ENCODE results near the gene MT1H.
A peak's percentile ranks its signal among the peaks of the same experiment; 100 is the strongest.

MT1H gene

DNA sequence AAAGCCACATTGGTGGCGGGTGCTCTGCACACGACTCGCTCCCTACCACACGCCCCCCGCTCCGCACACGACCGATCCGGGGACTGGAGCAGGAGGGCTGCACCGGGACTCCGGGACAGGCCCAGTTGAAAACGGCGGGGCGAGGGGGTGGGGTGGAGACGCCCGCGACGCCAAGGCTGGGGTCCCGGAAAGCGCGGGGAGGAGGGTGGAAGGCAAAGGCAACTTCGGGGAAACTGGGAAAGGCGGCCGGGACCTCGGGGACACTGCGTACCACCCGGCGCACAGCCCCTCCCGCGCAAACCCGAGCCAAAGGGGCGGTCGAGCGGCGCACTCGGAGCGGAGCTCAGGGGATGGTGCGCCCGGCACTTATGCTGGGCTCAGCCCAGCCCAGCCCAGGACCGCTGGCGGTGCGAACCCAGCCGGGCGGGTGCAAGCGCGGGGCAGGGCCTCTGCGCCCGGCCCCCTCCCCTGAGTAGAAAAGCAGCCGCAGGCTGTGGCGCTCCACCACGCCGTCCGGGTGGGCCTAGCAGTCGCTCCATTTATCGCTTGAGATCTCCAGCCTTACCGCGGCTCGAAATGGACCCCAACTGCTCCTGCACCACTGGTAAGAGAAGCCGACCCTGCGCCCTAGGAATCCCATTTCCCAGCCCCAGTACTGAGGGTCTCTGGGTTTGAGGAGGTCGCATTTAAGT lies 37.3 kb upstream of the MT1H start, which contains the start of gene MT1M:
TSS of gene MT1M (plus strand) at position 504 of the 692 bp plus-strand sequence. CDS start at position 577, 73 bp downstream.
- Mint-ChIP-seq H3K4me3 (peak within 1 kb of the TSS; percentile 43), H3K27me3 (peaks cover 74% of the 10 kb centered on the region), H3K9me3 (no peaks in the 10 kb centered on the region), H3K4me1 (ENCODE audit: low read depth) (peaks cover 19% of the 10 kb centered on the region), H3K27ac (no peak within 1 kb of the TSS), H3K36me3 (ENCODE audit: low read depth) (no peaks in the 10 kb centered on the region)
- no peak for DNase-seq

DNA sequence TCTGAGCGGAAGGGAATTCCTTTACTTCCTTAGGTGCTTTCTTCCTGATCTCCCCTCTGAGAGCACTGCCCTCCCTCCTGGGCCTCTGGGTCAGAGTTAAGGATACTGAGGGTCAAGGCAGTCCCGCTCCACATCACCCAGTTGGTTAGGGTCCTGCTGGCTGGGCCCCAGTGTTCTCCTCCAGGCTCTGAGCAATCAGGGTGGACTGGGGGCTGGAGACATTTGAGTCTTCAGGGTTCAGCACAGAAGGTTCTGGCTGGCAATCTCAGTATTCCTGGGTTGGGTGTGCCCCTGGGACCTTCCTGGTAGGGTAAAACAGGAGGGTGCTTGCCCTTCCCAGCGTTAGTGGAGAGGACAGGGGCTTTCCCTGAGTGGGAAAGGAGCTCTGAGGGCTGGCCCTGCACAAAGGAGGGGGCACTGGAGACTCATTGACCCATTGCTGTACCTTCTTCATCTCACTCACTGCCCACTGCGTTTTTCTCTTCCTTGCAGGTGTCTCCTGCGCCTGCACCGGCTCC lies 36.7 kb upstream of the MT1H start:
- H3K36me3 Mint-ChIP-seq (ENCODE audit: low read depth) = no peaks in the 10 kb centered on the region
- peaks cover 79% of the 10 kb centered on the region for H3K27me3 Mint-ChIP-seq
- H3K9me3 Mint-ChIP-seq = no peaks in the 10 kb centered on the region
- peak overlapping the region; percentile 15 for H3K4me3 Mint-ChIP-seq
- H3K4me1 Mint-ChIP-seq (ENCODE audit: low read depth) = peaks cover 22% of the 10 kb centered on the region
- DNase-seq = no peak
- no peak overlapping the region for H3K27ac Mint-ChIP-seq

DNA sequence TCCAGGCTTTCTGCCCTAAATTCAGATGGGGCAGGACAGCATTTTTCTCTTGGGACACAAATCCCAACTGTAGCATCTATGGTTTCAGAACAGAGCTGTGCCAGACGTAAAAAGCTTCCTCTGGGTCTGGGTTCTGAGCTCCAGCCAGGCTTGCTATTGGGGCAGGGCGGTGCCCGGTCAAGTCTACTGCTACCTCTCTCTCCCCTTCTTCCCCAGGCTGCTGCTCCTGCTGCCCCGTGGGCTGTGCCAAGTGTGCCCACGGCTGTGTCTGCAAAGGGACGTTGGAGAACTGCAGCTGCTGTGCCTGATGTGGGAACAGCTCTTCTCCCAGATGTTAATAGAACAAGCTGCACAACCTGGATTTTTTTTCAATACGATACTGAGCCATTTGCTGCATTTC lies 36.1 kb upstream of the MT1H start:
- no peak overlapping the region for H3K4me3 Mint-ChIP-seq
- no peak overlapping the region for H3K27ac Mint-ChIP-seq
- H3K9me3 Mint-ChIP-seq = no peaks in the 10 kb centered on the region
- DNase-seq = no peak
- H3K4me1 Mint-ChIP-seq (ENCODE audit: low read depth) = peaks cover 27% of the 10 kb centered on the region
- no peaks in the 10 kb centered on the region for H3K36me3 Mint-ChIP-seq (ENCODE audit: low read depth)
- peaks cover 85% of the 10 kb centered on the region for H3K27me3 Mint-ChIP-seq

DNA sequence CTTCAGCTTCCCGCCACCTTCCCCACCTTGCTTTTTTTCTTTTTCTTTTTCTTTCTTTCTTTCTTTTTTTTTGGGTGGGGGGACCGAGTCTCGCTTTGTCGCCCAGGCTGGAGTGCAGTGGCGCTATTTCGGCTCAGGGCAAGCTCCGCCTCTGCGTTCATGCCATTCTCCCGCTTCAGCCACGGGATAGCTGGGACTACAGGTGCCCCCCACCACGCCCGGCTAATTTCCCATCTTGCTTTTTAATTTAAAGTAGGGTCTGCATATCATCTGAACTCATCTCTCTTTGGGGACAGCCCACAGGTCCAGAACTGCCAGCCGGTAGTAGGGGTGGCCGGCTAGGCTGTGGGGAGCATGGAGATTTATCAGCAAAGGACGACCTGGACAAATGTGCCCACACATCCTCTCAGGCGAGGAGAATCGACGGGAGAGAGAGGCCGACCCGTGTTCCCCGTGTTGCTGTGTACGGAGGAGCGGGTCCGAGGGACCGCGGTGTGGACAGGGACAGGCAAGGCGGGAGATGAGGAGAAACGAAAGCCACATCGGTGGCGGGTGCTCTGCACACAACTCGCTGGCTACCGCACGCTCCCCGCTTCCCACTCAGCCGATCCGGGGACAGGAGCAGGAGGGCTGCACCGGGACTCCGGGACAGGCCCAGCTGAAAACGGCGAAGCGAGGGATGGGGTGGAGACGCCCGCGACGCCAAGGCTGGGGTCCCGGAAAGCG lies 34.7 kb upstream of the MT1H start:
- Mint-ChIP-seq H3K27ac (no peak overlapping the region), H3K4me1 (ENCODE audit: low read depth) (peaks cover 29% of the 10 kb centered on the region)

DNA sequence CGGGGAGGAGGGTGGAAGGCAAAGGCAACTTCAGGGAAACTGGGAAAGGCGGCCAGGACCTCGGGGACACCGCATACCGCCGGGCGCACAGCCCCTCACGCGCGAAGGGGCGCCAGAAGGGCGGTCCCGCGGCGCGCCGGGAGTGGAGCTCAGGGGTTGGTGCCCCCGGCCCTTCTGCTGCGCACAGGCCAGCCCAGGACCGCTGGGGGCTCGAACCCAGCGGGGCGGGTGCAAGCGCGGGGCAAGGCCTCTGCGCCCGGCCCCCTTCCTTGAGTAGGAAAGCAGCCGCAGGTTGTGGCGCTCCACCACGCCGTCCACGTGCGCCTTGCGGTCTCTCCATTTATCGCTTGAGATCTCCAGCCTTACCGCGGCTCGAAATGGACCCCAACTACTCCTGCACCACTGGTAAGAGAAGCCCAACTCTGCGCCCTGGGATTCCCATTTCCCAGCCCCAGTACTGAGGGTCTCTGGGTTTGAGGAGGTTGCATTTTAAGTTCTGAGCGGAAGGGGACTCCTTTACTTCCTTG lies 34.1 kb upstream of the MT1H start:
- Mint-ChIP-seq H3K9me3 (no peaks in the 10 kb centered on the region), H3K4me3 (peak overlapping the region; percentile 51), H3K4me1 (ENCODE audit: low read depth) (peaks cover 29% of the 10 kb centered on the region), H3K27ac (no peak overlapping the region), H3K36me3 (ENCODE audit: low read depth) (no peaks in the 10 kb centered on the region), H3K27me3 (peaks cover 97% of the 10 kb centered on the region)
- no peak for DNase-seq

More for the DNA sequence above, 34.7 kb upstream of the MT1H start:
- H3K4me3 Mint-ChIP-seq = peak overlapping the region; percentile 51
- H3K36me3 Mint-ChIP-seq (ENCODE audit: low read depth) = no peaks in the 10 kb centered on the region
- H3K27me3 Mint-ChIP-seq = peaks cover 97% of the 10 kb centered on the region
- H3K9me3 Mint-ChIP-seq = no peaks in the 10 kb centered on the region
- DNase-seq = no peak

DNA sequence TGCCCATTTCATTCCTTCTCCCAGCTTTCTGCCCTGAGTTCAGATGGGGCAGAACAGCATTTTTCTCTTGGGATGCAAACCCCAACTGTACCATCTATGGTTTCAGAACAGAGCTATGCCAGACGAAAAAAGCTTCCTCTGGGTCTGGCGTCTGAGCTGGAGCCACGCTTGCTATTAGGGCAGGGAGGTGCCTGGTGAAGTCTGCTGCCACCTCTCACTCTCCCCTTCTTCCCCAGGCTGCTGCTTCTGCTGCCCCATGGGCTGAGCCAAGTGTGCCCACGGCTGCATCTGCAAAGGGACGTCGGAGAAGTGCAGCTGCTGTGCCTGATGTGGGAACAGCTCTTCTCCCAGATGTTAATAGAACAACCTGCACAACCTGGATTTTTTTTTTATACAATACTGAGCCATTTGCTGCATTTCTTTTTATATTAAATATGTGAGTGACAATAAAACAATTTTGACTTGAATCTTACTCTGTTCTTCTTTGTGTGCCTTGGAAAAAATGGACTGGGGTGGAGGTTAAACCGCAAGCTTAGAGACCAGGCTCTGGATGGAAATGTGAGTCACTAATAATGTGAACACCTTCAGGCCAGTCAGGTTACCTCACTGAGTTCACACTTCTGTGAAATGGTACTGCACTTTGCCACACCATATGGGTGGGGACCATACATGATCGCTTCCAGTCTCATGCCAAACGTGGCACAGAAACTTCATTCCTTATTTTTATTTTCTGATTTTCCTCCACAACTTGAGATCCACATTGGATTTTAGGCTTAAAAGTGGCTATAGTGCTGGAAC lies 32.8 kb upstream of the MT1H start:
- no peak for DNase-seq
- H3K9me3 Mint-ChIP-seq = no peaks in the 10 kb centered on the region
- H3K4me1 Mint-ChIP-seq (ENCODE audit: low read depth) = peaks cover 27% of the 10 kb centered on the region
- no peaks in the 10 kb centered on the region for H3K36me3 Mint-ChIP-seq (ENCODE audit: low read depth)
- H3K27me3 Mint-ChIP-seq = peaks cover 92% of the 10 kb centered on the region
- H3K4me3 Mint-ChIP-seq = no peak overlapping the region
- H3K27ac Mint-ChIP-seq = no peak overlapping the region

DNA sequence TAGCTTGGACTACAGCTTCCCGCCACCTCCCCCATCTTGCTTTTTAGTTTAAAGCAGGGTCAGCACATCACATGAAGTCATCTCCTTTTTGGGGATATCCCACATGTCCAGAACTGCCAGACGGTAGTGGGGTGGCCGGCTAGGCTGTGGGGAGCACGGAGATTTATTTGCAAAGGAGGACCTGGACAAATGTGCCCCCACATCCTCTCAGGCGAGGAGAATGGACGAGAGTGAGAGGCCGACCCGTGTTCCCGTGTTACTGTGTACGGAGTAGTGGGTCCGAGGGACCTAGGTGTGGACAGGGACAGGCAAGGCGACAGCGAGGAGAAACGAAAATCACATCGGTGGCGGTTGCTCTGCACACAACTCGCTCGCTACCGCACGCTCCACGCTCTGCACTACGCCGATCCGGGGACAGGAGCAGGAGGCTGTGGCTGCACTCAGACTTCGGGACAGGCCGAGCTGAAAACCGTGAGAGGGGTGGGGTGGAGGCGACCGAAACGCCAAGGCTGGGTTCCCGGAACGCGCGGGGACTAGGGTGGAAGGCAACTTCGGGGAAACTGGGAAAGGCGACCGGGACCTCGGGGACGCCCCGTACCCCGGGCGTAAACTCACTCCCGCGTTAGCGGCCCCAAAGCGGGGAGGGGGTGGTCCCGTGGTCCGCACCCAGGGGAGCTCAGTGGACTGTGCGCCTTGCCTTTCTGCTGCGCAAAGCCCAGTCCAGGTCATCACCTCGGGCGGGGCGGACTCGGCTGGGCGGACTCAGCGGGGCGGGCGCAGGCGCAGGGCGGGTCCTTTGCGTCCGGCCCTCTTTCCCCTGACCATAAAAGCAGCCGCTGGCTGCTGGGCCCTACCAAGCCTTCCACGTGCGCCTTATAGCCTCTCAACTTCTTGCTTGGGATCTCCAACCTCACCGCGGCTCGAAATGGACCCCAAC lies 31.5 kb upstream of the MT1H start, which contains the start of gene MT1A:
TSS of gene MT1A (plus strand) at position 853 of the 937 bp plus-strand sequence. CDS start at position 926, 73 bp downstream.
- DNase-seq = no peak
- Mint-ChIP-seq H3K27ac (no peak within 1 kb of the TSS), H3K9me3 (no peaks in the 10 kb centered on the region), H3K4me3 (peak within 1 kb of the TSS; percentile 57), H3K36me3 (ENCODE audit: low read depth) (no peaks in the 10 kb centered on the region), H3K4me1 (ENCODE audit: low read depth) (peaks cover 31% of the 10 kb centered on the region), H3K27me3 (peaks cover 80% of the 10 kb centered on the region)

DNA sequence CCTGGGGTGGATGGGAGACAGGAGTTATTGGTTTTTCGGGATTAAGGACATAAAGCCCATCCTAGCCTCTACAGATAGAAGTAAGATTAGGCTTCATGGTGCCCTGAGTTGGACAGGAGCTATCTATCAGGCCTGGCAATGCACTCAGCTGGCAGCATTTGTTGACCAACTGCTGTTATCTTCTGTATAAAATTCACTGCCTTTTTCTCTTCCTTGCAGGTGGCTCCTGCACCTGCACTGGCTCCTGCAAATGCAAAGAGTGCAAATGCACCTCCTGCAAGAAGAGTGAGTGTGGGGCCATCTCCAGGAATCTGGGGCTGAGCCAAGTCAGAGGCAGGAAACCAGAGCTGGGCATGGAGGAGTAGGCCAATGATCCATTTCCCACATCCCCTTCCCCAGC lies 30.6 kb upstream of the MT1H start:
- DNase-seq = no peak
- Mint-ChIP-seq H3K27me3 (peaks cover 71% of the 10 kb centered on the region), H3K4me1 (ENCODE audit: low read depth) (peaks cover 40% of the 10 kb centered on the region), H3K27ac (no peak overlapping the region), H3K4me3 (no peak overlapping the region), H3K9me3 (no peaks in the 10 kb centered on the region), H3K36me3 (ENCODE audit: low read depth) (no peaks in the 10 kb centered on the region)

DNA sequence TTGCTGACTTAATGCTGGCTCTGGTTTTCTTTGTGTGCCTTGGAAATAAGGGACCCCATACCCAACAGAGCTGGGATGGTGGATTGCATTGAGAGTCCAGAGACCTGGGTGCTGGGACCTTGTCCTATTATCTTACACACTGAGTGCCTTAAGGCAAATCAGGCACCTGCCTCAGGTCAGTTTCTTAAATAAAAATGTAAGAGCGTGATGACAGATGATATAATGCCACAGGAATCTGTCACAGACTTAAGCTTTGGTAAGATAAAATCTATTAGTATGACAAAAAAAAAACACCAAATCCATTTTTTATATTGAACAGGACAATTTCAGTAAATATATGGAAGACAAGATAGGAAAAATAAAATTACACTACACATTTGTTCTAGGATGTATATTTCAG lies 29.5 kb upstream of the MT1H start:
- Mint-ChIP-seq H3K9me3 (no peaks in the 10 kb centered on the region), H3K4me3 (no peak overlapping the region), H3K4me1 (ENCODE audit: low read depth) (peaks cover 39% of the 10 kb centered on the region), H3K27me3 (peaks cover 61% of the 10 kb centered on the region), H3K36me3 (ENCODE audit: low read depth) (no peaks in the 10 kb centered on the region), H3K27ac (no peak overlapping the region)
- DNase-seq = no peak

DNA sequence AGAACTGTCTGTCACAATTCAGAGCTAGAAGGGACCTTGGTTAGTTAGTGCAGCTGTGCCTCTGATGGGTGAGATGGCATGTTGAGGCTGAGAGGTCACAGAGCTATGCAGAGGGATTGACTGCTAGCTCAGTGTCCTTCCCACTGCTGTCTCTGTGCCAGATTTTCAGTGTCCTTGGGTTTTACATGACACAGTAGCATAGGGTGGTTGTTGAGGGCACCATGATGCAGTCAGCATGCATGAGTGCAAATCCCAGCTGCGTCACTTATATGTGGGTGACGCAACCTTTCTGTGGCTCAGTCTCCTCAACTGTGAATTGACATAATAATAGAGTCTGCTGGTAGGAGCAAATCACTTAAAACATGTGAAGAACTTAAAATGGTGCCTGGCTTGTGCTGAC lies 28.4 kb upstream of the MT1H start:
- Mint-ChIP-seq H3K9me3 (no peaks in the 10 kb centered on the region), H3K4me1 (ENCODE audit: low read depth) (peaks cover 32% of the 10 kb centered on the region), H3K4me3 (no peak overlapping the region), H3K27ac (no peak overlapping the region), H3K36me3 (ENCODE audit: low read depth) (no peaks in the 10 kb centered on the region), H3K27me3 (peaks cover 51% of the 10 kb centered on the region)
- DNase-seq = no peak

DNA sequence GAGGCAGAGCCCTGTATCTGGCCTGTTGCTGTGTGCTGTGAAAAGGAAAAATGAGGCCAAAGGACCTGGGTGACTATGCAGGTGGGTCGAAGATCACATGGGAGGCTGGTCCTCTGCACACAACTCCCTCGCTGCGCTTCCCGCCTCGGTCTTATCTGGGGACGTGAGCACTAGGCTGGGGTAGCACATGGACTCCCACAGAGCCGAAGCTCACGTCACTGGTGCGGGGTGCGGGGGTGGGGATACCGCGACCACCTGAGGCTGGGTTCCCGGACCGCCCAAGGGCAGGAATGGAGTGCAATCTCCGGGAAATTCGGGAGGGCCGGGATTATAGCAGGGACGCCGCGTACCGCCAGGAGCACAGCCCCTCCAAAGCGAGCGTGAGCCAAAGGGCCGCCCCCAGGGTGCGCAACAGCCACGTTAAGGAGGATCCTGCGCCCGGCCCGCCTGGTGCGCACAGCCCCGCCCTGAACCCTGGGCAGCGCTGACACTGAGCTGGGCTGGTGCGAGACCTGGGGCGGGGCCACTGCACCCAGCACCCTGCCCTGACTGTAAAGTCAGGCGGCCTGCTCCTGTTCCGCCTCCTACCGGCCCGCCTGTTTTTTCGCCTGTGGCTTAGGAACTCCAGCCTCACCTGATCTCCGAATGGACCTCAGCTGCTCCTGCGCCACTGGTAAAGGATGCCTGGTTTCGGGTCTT lies 26.4 kb upstream of the MT1H start:
- H3K9me3 Mint-ChIP-seq = no peaks in the 10 kb centered on the region
- peak; percentile 85 for DNase-seq
- H3K4me3 Mint-ChIP-seq = peak overlapping the region; percentile 63
- H3K27ac Mint-ChIP-seq = peak overlapping the region; percentile 51
- H3K4me1 Mint-ChIP-seq (ENCODE audit: low read depth) = peaks cover 25% of the 10 kb centered on the region
- peaks cover 36% of the 10 kb centered on the region for H3K27me3 Mint-ChIP-seq
- H3K36me3 Mint-ChIP-seq (ENCODE audit: low read depth) = no peaks in the 10 kb centered on the region

DNA sequence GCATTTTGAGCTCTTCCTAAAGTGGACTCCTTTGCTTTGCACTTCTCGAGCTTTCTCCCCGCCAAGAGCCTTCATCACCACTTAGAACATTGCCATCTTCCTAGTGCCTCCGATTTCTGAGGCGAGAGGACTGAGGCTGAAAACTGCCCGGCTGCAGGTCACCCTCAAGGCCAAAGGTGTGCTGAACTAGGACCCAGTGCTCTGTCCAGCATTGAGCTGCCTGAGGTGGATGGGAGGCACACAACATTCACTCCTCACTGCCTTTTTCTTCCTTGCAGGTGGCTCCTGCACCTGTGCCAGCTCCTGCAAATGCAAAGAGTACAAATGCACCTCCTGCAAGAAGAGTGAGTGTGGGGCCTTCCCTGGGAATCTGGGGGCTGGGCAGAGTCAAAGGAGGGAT lies 25.8 kb upstream of the MT1H start:
- no peak for DNase-seq
- Mint-ChIP-seq H3K36me3 (ENCODE audit: low read depth) (no peaks in the 10 kb centered on the region), H3K4me1 (ENCODE audit: low read depth) (peaks cover 22% of the 10 kb centered on the region), H3K27ac (no peak overlapping the region), H3K9me3 (no peaks in the 10 kb centered on the region), H3K4me3 (peak overlapping the region; percentile 63), H3K27me3 (peaks cover 34% of the 10 kb centered on the region)

DNA sequence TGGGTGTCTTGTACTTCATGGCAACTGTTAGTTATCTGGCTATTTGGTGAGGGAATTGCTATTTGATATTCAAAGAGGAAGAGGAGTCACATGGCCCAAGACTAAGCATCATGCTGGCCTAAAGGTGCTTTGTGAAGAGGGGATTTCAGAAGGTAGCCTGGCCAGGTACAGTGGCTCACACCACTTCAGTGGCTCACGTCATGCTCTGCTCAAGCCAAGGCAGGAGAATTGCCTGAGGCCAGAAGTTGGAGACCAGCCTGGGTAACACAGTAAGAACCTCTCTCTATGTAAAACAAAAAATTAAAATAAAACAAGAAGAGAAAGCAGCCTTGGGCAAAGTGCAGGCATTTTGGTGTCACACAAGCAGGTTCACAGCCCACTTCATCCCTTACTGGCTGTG lies 24.3 kb upstream of the MT1H start:
- H3K27me3 Mint-ChIP-seq = peaks cover 26% of the 10 kb centered on the region
- H3K9me3 Mint-ChIP-seq = no peaks in the 10 kb centered on the region
- no peak overlapping the region for H3K27ac Mint-ChIP-seq
- H3K4me3 Mint-ChIP-seq = no peak overlapping the region
- DNase-seq = no peak
- peaks cover 22% of the 10 kb centered on the region for H3K4me1 Mint-ChIP-seq (ENCODE audit: low read depth)
- no peaks in the 10 kb centered on the region for H3K36me3 Mint-ChIP-seq (ENCODE audit: low read depth)
